IPS-15b (cell line): Measurements from ENCODE around the gene SIRT3.
"Not testable (repeated sequence)": the region's sequence is repeated elsewhere in the genome, so short reads cannot be mapped to it uniquely, and the experiment has no call there.

Experiments
- H3K27me3 ChIP-seq: one replicate; pipeline ENCODE4 v1.6.1; 2013; ENCODE audit warnings: low read length; ENCODE audit not compliant: control insufficient read depth, insufficient read depth
- H3K36me3 ChIP-seq: one replicate; pipeline ENCODE4 v1.6.1; 2013; ENCODE audit warnings: low read length; ENCODE audit not compliant: control insufficient read depth, insufficient read depth
- H3K4me1 ChIP-seq: one replicate; pipeline ENCODE4 v1.6.1; 2013; ENCODE audit warnings: mild to moderate bottlenecking, low read length; ENCODE audit not compliant: control insufficient read depth, insufficient read depth
- H3K4me3 ChIP-seq: one replicate; pipeline ENCODE4 v1.5.1; 2013; ENCODE audit warnings: low read depth, low read length
- H3K9ac ChIP-seq: one replicate; pipeline ENCODE4 v1.6.1; 2013; ENCODE audit warnings: low read depth, mild to moderate bottlenecking, low read length
- H3K9me3 ChIP-seq: one replicate; pipeline ENCODE4 v1.6.1; 2013; ENCODE audit warnings: mild to moderate bottlenecking, low read length; ENCODE audit not compliant: control insufficient read depth, insufficient read depth

The SIRT3 gene

GRCh38 chr11:232783-233565 lies 3.2 kb downstream of the SIRT3 start:
- Histone ChIP-seq H3K36me3 (no peaks in the 10 kb centered on the region), H3K27me3 (no peaks in the 10 kb centered on the region), H3K4me3 (no peak overlapping the region), H3K4me1 (no peaks in the 10 kb centered on the region), H3K9ac (no peak overlapping the region), H3K9me3 (no peaks in the 10 kb centered on the region)

GRCh38 chr11:230431-230830 lies 5.7 kb downstream of the SIRT3 start:
- Histone ChIP-seq H3K9ac (no peak overlapping the region), H3K4me1 (no peaks in the 10 kb centered on the region), H3K4me3 (no peak overlapping the region), H3K27me3 (no peaks in the 10 kb centered on the region), H3K36me3 (no peaks in the 10 kb centered on the region), H3K9me3 (no peaks in the 10 kb centered on the region)

GRCh38 chr11:227824-228379 lies 8.2 kb downstream of the SIRT3 start:
- Histone ChIP-seq H3K4me1 (no peaks in the 10 kb centered on the region), H3K36me3 (peaks cover 3% of the 10 kb centered on the region), H3K9me3 (no peaks in the 10 kb centered on the region), H3K27me3 (no peaks in the 10 kb centered on the region), H3K9ac (no peak overlapping the region), H3K4me3 (no peak overlapping the region)

GRCh38 chr11:225734-226453 lies 10.2 kb downstream of the SIRT3 start:
- H3K4me3 ChIP-seq, result no peak overlapping the region
- H3K9me3 ChIP-seq, result no peaks in the 10 kb centered on the region
- H3K36me3 ChIP-seq, result peaks cover 3% of the 10 kb centered on the region
- H3K9ac ChIP-seq, result no peak overlapping the region
- no peaks in the 10 kb centered on the region for H3K4me1 ChIP-seq
- no peaks in the 10 kb centered on the region for H3K27me3 ChIP-seq

GRCh38 chr11:224424-224823 lies 11.7 kb downstream of the SIRT3 start:
- Histone ChIP-seq H3K9ac (no peak overlapping the region), H3K27me3 (no peaks in the 10 kb centered on the region), H3K9me3 (no peaks in the 10 kb centered on the region), H3K4me3 (no peak overlapping the region), H3K36me3 (peaks cover 3% of the 10 kb centered on the region), H3K4me1 (no peaks in the 10 kb centered on the region)

- no peak overlapping the region for H3K9ac ChIP-seq
- no peak overlapping the region for H3K4me3 ChIP-seq
- H3K9me3 ChIP-seq, result no peaks in the 10 kb centered on the region
- peaks cover 3% of the 10 kb centered on the region for H3K36me3 ChIP-seq
- H3K27me3 ChIP-seq, result no peaks in the 10 kb centered on the region
- no peaks in the 10 kb centered on the region for H3K4me1 ChIP-seq
These were observed 12.3 kb downstream of the SIRT3 start for GRCh38 chr11:223884-224283.

- no peaks in the 10 kb centered on the region for H3K4me1 ChIP-seq
- H3K36me3 ChIP-seq, result peaks cover 3% of the 10 kb centered on the region
- H3K9me3 ChIP-seq, result no peaks in the 10 kb centered on the region
- H3K9ac ChIP-seq, result no peak overlapping the region
- H3K27me3 ChIP-seq, result no peaks in the 10 kb centered on the region
- H3K4me3 ChIP-seq, result no peak overlapping the region
These were observed 12.9 kb downstream of the SIRT3 start for GRCh38 chr11:223026-223789.

- Histone ChIP-seq H3K36me3 (peaks cover 3% of the 10 kb centered on the region), H3K4me3 (no peak overlapping the region), H3K9ac (no peak overlapping the region), H3K27me3 (no peaks in the 10 kb centered on the region), H3K9me3 (no peaks in the 10 kb centered on the region), H3K4me1 (no peaks in the 10 kb centered on the region)
These were observed 13.9 kb downstream of the SIRT3 start for GRCh38 chr11:221998-222789.

GRCh38 chr11:221539-221938 lies 14.6 kb downstream of the SIRT3 start:
- Histone ChIP-seq H3K4me3 (no peak overlapping the region), H3K27me3 (no peaks in the 10 kb centered on the region), H3K9me3 (no peaks in the 10 kb centered on the region), H3K36me3 (peaks cover 3% of the 10 kb centered on the region), H3K4me1 (no peaks in the 10 kb centered on the region), H3K9ac (no peak overlapping the region)

GRCh38 chr11:220641-221215 lies 15.4 kb downstream of the SIRT3 start:
- not testable (repeated sequence) for H3K36me3 ChIP-seq, H3K4me1 ChIP-seq, H3K9me3 ChIP-seq, H3K27me3 ChIP-seq, H3K9ac ChIP-seq, H3K4me3 ChIP-seq
